HL-60 (cell line): ENCODE results near the gene XKR8.

Source experiments
- CTCF ChIP-seq: IDR thresholded peaks from one replicate; pipeline ENCODE4 v1.5.1; 2011; ENCODE audit warnings: low read length, control low read depth, inconsistent platforms; ENCODE audit not compliant: insufficient read depth
- POLR2AphosphoS5 ChIP-seq: IDR thresholded peaks from 2 replicates; pipeline ENCODE4 v1.6.1; 2012; ENCODE audit warnings: low read depth

- TF ChIP-seq CTCF (no peak), POLR2AphosphoS5 (no peak)
Observed at GRCh38 chr1:27945020-27945419, 14.8 kb upstream of the XKR8 start.
